ENCODE data around the gene HORMAD1.

HORMAD1 gene

DNA sequence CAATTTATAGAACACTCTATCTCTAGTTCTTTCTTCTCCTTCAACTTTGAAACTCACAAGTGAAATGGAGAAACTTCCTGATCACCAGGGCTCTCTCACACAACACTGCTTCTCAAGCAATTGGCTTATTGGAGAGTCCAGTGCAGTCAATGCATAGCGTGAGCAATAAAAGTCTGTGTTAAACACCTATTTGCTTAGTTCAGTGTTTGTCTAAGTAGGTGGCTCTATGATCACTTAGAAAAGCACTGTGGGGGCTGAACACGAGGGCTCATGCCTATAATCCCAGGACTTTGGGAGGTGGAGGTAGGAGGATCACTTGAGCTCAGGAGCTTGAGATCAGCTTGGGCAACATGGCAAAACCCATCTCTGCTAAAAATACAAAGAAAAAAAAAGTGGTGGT lies 32.7 kb upstream of the HORMAD1 start:
- no peak for ATAC-seq
- TF ChIP-seq ZNF565 (CRISPR knock-in tag; conservative IDR thresholded peaks at IDR 0.05; ENCODE audit: low read depth) (no peak), ZC3H10 (CRISPR knock-in tag; IDR thresholded peaks at IDR 0.05) (no peak), RARB (CRISPR knock-in tag; IDR thresholded peaks at IDR 0.05) (no peak)

DNA sequence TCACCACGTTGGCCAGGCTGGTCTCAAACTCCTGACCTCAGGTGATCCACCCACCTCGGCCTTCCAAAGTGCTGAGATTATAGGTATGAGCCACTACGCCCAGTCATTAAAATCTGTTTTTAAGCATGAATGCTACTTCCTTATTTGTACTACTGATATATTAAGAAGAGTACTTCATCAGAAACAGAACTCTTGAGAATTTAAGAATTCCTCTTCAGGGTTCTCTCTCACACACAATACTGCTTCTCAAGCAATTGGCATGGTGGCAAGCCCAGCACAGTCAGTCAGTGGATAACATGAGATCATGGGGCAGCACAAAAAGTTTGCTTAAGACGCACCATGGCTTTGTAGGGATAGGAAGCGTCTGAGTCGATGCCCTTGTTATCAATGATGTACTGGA lies 30.7 kb upstream of the HORMAD1 start:
- no peak for ATAC-seq
- TF ChIP-seq CSDC2 (CRISPR knock-in tag; IDR thresholded peaks at IDR 0.05) (no peak), BACH2 (CRISPR knock-in tag; IDR thresholded peaks at IDR 0.05; ENCODE audit: borderline replicate concordance) (no peak), ZNF565 (CRISPR knock-in tag; conservative IDR thresholded peaks at IDR 0.05; ENCODE audit: low read depth) (no peak), ZNF8 (CRISPR knock-in tag; IDR thresholded peaks at IDR 0.05) (no peak), ZC3H10 (CRISPR knock-in tag; IDR thresholded peaks at IDR 0.05) (no peak), SNAI2 (CRISPR knock-in tag; IDR thresholded peaks at IDR 0.05) (no peak), OSR1 (CRISPR knock-in tag; IDR thresholded peaks at IDR 0.05) (no peak), RARB (CRISPR knock-in tag; IDR thresholded peaks at IDR 0.05) (no peak), ARNTL (CRISPR knock-in tag; IDR thresholded peaks at IDR 0.05; ENCODE audit: borderline replicate concordance, low read depth) (no peak), ISL1 (CRISPR knock-in tag; IDR thresholded peaks at IDR 0.05) (no peak), TOX (CRISPR knock-in tag; IDR thresholded peaks at IDR 0.05; ENCODE audit: borderline replicate concordance) (no peak), ZNF70 (CRISPR knock-in tag; IDR thresholded peaks at IDR 0.05) (no peak), ZFP3 (CRISPR knock-in tag; IDR thresholded peaks at IDR 0.05) (no peak), ZFP30 (CRISPR knock-in tag; IDR thresholded peaks at IDR 0.05) (no peak), GLIS3 (CRISPR knock-in tag; IDR thresholded peaks at IDR 0.05) (no peak)
- TF ChIP-seq, protein P1, sequence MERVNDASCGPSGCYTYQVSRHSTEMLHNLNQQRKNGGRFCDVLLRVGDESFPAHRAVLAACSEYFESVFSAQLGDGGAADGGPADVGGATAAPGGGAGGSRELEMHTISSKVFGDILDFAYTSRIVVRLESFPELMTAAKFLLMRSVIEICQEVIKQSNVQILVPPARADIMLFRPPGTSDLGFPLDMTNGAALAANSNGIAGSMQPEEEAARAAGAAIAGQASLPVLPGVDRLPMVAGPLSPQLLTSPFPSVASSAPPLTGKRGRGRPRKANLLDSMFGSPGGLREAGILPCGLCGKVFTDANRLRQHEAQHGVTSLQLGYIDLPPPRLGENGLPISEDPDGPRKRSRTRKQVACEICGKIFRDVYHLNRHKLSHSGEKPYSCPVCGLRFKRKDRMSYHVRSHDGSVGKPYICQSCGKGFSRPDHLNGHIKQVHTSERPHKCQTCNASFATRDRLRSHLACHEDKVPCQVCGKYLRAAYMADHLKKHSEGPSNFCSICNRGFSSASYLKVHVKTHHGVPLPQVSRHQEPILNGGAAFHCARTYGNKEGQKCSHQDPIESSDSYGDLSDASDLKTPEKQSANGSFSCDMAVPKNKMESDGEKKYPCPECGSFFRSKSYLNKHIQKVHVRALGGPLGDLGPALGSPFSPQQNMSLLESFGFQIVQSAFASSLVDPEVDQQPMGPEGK (CRISPR knock-in tag; IDR thresholded peaks at IDR 0.05; ENCODE audit: borderline replicate concordance), result no peak
- TF ChIP-seq, protein P2, sequence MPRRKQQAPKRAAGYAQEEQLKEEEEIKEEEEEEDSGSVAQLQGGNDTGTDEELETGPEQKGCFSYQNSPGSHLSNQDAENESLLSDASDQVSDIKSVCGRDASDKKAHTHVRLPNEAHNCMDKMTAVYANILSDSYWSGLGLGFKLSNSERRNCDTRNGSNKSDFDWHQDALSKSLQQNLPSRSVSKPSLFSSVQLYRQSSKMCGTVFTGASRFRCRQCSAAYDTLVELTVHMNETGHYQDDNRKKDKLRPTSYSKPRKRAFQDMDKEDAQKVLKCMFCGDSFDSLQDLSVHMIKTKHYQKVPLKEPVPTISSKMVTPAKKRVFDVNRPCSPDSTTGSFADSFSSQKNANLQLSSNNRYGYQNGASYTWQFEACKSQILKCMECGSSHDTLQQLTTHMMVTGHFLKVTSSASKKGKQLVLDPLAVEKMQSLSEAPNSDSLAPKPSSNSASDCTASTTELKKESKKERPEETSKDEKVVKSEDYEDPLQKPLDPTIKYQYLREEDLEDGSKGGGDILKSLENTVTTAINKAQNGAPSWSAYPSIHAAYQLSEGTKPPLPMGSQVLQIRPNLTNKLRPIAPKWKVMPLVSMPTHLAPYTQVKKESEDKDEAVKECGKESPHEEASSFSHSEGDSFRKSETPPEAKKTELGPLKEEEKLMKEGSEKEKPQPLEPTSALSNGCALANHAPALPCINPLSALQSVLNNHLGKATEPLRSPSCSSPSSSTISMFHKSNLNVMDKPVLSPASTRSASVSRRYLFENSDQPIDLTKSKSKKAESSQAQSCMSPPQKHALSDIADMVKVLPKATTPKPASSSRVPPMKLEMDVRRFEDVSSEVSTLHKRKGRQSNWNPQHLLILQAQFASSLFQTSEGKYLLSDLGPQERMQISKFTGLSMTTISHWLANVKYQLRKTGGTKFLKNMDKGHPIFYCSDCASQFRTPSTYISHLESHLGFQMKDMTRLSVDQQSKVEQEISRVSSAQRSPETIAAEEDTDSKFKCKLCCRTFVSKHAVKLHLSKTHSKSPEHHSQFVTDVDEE (CRISPR knock-in tag; IDR thresholded peaks at IDR 0.05), result no peak
- TF ChIP-seq, protein P3, sequence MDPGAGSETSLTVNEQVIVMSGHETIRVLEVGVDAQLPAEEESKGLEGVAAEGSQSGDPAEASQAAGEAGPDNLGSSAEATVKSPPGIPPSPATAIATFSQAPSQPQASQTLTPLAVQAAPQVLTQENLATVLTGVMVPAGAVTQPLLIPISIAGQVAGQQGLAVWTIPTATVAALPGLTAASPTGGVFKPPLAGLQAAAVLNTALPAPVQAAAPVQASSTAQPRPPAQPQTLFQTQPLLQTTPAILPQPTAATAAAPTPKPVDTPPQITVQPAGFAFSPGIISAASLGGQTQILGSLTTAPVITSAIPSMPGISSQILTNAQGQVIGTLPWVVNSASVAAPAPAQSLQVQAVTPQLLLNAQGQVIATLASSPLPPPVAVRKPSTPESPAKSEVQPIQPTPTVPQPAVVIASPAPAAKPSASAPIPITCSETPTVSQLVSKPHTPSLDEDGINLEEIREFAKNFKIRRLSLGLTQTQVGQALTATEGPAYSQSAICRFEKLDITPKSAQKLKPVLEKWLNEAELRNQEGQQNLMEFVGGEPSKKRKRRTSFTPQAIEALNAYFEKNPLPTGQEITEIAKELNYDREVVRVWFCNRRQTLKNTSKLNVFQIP (CRISPR knock-in tag; IDR thresholded peaks at IDR 0.05; ENCODE audit: borderline replicate concordance, low read depth), result no peak
- TF ChIP-seq, protein P4, sequence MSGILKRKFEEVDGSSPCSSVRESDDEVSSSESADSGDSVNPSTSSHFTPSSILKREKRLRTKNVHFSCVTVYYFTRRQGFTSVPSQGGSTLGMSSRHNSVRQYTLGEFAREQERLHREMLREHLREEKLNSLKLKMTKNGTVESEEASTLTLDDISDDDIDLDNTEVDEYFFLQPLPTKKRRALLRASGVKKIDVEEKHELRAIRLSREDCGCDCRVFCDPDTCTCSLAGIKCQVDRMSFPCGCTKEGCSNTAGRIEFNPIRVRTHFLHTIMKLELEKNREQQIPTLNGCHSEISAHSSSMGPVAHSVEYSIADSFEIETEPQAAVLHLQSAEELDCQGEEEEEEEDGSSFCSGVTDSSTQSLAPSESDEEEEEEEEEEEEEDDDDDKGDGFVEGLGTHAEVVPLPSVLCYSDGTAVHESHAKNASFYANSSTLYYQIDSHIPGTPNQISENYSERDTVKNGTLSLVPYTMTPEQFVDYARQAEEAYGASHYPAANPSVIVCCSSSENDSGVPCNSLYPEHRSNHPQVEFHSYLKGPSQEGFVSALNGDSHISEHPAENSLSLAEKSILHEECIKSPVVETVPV (CRISPR knock-in tag; IDR thresholded peaks at IDR 0.05), result no peak
- TF ChIP-seq, protein P5, sequence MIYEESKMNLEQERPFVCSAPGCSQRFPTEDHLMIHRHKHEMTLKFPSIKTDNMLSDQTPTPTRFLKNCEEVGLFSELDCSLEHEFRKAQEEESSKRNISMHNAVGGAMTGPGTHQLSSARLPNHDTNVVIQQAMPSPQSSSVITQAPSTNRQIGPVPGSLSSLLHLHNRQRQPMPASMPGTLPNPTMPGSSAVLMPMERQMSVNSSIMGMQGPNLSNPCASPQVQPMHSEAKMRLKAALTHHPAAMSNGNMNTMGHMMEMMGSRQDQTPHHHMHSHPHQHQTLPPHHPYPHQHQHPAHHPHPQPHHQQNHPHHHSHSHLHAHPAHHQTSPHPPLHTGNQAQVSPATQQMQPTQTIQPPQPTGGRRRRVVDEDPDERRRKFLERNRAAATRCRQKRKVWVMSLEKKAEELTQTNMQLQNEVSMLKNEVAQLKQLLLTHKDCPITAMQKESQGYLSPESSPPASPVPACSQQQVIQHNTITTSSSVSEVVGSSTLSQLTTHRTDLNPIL (CRISPR knock-in tag; IDR thresholded peaks at IDR 0.05; ENCODE audit: low read depth), result no peak

DNA sequence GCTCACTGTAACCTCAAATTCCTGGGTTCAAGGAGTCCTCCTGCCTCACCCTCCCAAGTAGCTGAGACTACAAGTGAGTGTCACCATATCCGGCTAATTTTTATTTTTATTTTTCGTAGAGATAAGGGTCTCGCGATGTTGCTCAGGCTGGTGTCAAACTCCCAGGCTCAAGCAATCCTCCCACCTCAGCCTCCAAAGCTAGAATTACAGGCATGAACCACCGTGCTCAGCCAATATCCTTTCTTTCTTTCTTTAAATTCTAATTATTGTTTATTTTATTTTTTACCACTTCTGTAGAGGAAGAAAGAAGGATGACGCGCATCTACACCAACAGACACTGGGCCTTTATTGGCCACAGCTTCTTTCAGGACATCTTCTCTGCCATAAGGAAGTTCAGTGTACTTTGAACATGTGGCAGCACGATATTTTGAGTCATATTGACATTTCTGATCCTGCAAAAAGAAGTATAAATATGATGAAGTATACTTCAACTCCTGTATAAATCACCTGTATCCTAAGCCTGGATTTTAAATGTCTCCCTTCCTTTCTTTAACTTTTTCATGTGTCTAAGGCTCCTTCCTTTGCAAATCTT lies 29.1 kb upstream of the HORMAD1 start:
- ATAC-seq, result no peak
- TF ChIP-seq ISL1 (CRISPR knock-in tag; IDR thresholded peaks at IDR 0.05) (no peak), BACH2 (CRISPR knock-in tag; IDR thresholded peaks at IDR 0.05; ENCODE audit: borderline replicate concordance) (no peak), ZNF565 (CRISPR knock-in tag; conservative IDR thresholded peaks at IDR 0.05; ENCODE audit: low read depth) (no peak), GLIS3 (CRISPR knock-in tag; IDR thresholded peaks at IDR 0.05) (no peak), CSDC2 (CRISPR knock-in tag; IDR thresholded peaks at IDR 0.05) (no peak), RARB (CRISPR knock-in tag; IDR thresholded peaks at IDR 0.05) (no peak), SNAI2 (CRISPR knock-in tag; IDR thresholded peaks at IDR 0.05) (no peak), ARNTL (CRISPR knock-in tag; IDR thresholded peaks at IDR 0.05; ENCODE audit: borderline replicate concordance, low read depth) (no peak)
- TF ChIP-seq, protein P4 (CRISPR knock-in tag; IDR thresholded peaks at IDR 0.05), result no peak
- TF ChIP-seq, protein P5 (CRISPR knock-in tag; IDR thresholded peaks at IDR 0.05; ENCODE audit: low read depth), result no peak
- TF ChIP-seq, protein P3 (CRISPR knock-in tag; IDR thresholded peaks at IDR 0.05; ENCODE audit: borderline replicate concordance, low read depth), result no peak
